K562 (cell line): ENCODE data around the gene CAMSAP3. TPM values are rescaled to one million over a fixed set of nuclear protein-coding genes. Genes with fewer than 3 reads are reported as not detected.

Experiments used
- ATAC-seq: fragments of 200-7000 bp; cut with Tn5 transposase; 3 replicates; pipeline ENCODE4 v1.9.1; 2020; ENCODE audit warnings: moderate library complexity
- BruUV-seq: library from RNA; stranded (reverse); fragments of 400-500 nt; replicated peaks from 2 replicates; lab custom pipeline; 2021; lab: Mats Ljungman, UMichigan
- CTCF ChIA-PET: fragments of 300-600 bp; formaldehyde crosslinking; extraction: SDS; loops from one replicate; lab custom pipeline; 2021; ENCODE audit warnings: low intra/inter-chr PET ratio; lab: Yijun Ruan, JAX
- POLR2A ChIA-PET: fragments of 300-600, 350-650 bp; sonication (Branson Sonifier 250); formaldehyde crosslinking; extraction: SDS; loops from one replicate; lab custom pipeline; 2021; ENCODE audit warnings: antibody characterized with exemption, inconsistent platforms; lab: Yijun Ruan, JAX
- DNase-seq, 4 experiments: peaks; one replicate each; pipeline versions ENCODE4 v3.0.0 to v3.0.0-alpha.2; 2011 to 2018; ENCODE audit warnings: low spot score in 3 of 4, mixed read lengths in 3 of 4; ENCODE audit errors: extremely low read depth in 1 of 4
- FAIRE-seq: peaks from 2 replicates; lab custom pipeline; 2011; peaks lifted over from hg19 to GRCh38; lab: Jason Lieb, UNC
- H2AFZ ChIP-seq: 2 replicates; pipeline ENCODE4 v1.6.0; 2011; ENCODE audit warnings: low read depth, low read length, control low read depth, inconsistent platforms
- H3K27ac ChIP-seq: fragments of 200-600 bp; 3 replicates; pipeline ENCODE4 v1.8.0; 2011; ENCODE audit warnings: low read depth, mild to moderate bottlenecking, control low read depth, inconsistent platforms, low read length, moderate library complexity, mixed read lengths; ENCODE audit errors: extremely low read depth
- H3K27me3 ChIP-seq, 2 experiments: fragments of 300-600 bp in 1 of 2; 2 replicates in 1 of 2; 3 replicates in 1 of 2; pipeline versions ENCODE4 v1.6.0 to v1.8.0; 2011; ENCODE audit warnings: inconsistent platforms in 2 of 2, low read length in 2 of 2, mild to moderate bottlenecking in 1 of 2, mixed read lengths in 1 of 2, moderate library complexity in 1 of 2; ENCODE audit not compliant: control insufficient read depth in 2 of 2, insufficient read depth in 2 of 2
- H3K36me3 ChIP-seq: fragments of 300-600 bp; 3 replicates; pipeline ENCODE4 v1.8.0; 2011; ENCODE audit warnings: mild to moderate bottlenecking, low read length, inconsistent platforms; ENCODE audit not compliant: control insufficient read depth, insufficient read depth
- H3K4me1 ChIP-seq, 2 experiments: fragments of 200-600 bp in 1 of 2; replicated peaks in 1 of 2; 2 replicates in 1 of 2; 3 replicates in 1 of 2; pipeline versions ENCODE4 v1.5.1 to v1.8.0; 2011; ENCODE audit warnings: inconsistent platforms in 2 of 2, low read length in 2 of 2, mild to moderate bottlenecking in 1 of 2, mixed read lengths in 1 of 2, moderate library complexity in 1 of 2; ENCODE audit not compliant: control insufficient read depth in 2 of 2, insufficient read depth in 2 of 2
- H3K4me2 ChIP-seq: 2 replicates; pipeline ENCODE4 v1.6.1; 2011; ENCODE audit warnings: low read length, control low read depth, inconsistent platforms, mixed read lengths; ENCODE audit not compliant: insufficient read depth
- H3K4me3 ChIP-seq: fragments of 200-600 bp; sonication (generic), shearing (Covaris generic); 2 replicates; pipeline ENCODE4 v1.5.1; 2016; ENCODE audit warnings: control low read depth, inconsistent platforms
- H3K79me2 ChIP-seq: fragments of 200-600 bp; 3 replicates; pipeline ENCODE4 v1.8.0; 2011; ENCODE audit warnings: low read length, inconsistent platforms; ENCODE audit not compliant: control insufficient read depth, insufficient read depth
- H3K9ac ChIP-seq, 2 experiments: 2 replicates each; pipeline versions ENCODE4 v1.6.0 to v1.6.1; 2011; ENCODE audit warnings: low read depth in 2 of 2, low read length in 2 of 2, control low read depth in 1 of 2, inconsistent platforms in 1 of 2, mild to moderate bottlenecking in 1 of 2, mixed read lengths in 1 of 2; ENCODE audit not compliant: insufficient read depth in 1 of 2
- H3K9me1 ChIP-seq: one replicate; pipeline ENCODE4 v1.6.0; 2011; ENCODE audit warnings: inconsistent platforms, mild to moderate bottlenecking, low read length, moderate library complexity; ENCODE audit not compliant: control insufficient read depth, insufficient read depth
- H3K9me3 ChIP-seq: replicated peaks from 2 replicates; pipeline ENCODE4 v1.5.1; 2011; ENCODE audit warnings: low read depth, low read length, inconsistent platforms; ENCODE audit not compliant: control insufficient read depth, insufficient read depth
- H4K20me1 ChIP-seq: replicated peaks from 2 replicates; pipeline ENCODE4 v1.6.1; 2011; ENCODE audit warnings: low read length, inconsistent platforms, mixed read lengths; ENCODE audit not compliant: control insufficient read depth, insufficient read depth
- BRCA1 ChIP-seq, 2 experiments: fragments of 450-650 bp in 1 of 2; sonication (generic) in 1 of 2; formaldehyde crosslinking in 1 of 2; IDR thresholded peaks; 2 replicates each; pipeline versions ENCODE4 v1.5.0 to v1.6.1; 2017 to 2020; ENCODE audit warnings: mild to moderate bottlenecking in 1 of 2, missing genetic modification reagents in 1 of 2
- MAFG ChIP-seq: fragments of 450-650 bp; conservative IDR thresholded peaks from 2 replicates; pipeline ENCODE4 v1.6.1; 2016; ENCODE audit warnings: missing genetic modification characterization, missing compliant biosample characterization
- MAZ ChIP-seq, 2 experiments: fragments of 450-650 bp in 1 of 2; sonication (generic) in 1 of 2; formaldehyde crosslinking; IDR thresholded peaks in 1 of 2; conservative IDR thresholded peaks in 1 of 2; 2 replicates each; pipeline versions ENCODE4 v1.4.0 to v1.5.0; 2020; ENCODE audit warnings: mild to moderate bottlenecking in 1 of 2, missing genetic modification reagents in 1 of 2
- PCBP2 ChIP-seq: fragments of 200-400 bp; formaldehyde crosslinking; IDR thresholded peaks from 2 replicates; pipeline ENCODE4 v1.6.1; 2018; ENCODE audit warnings: low read length, low read depth, mild to moderate bottlenecking, moderate library complexity; ENCODE audit not compliant: poor library complexity, severe bottlenecking
- SMARCA5 ChIP-seq: fragments of 450-650 bp; IDR thresholded peaks from 2 replicates; pipeline ENCODE4 v1.6.1; 2016
- SREBF1 ChIP-seq: fragments of 150-350 bp; IDR thresholded peaks from 2 replicates; pipeline ENCODE4 v1.6.1; 2014; ENCODE audit warnings: antibody characterized with exemption, low read depth, low read length, borderline replicate concordance
- WGBS: fragments of 100-300 bp; shearing (Covaris generic); methylation state at CpG from one replicate; pipeline ENCODE4 v1.1.6; 2016; ENCODE audit warnings: low coverage, mixed read lengths; ENCODE audit not compliant: insufficient coverage; ENCODE audit errors: missing lambda C conversion rate; 5-methylcytosine and 5-hydroxymethylcytosine counted together
- in situ Hi-C: fragments of 300-500 bp; cut with MboI; formaldehyde crosslinking; loops from 4 replicates; pipeline ENCODE4 v1.15.0; 2018; ENCODE audit warnings: inconsistent platforms, mixed read lengths
- intact Hi-C: fragments of 100-400 bp; cut with micrococcal nuclease; formaldehyde crosslinking; loops from 2 replicates; pipeline ENCODE4 v1.14.2; 2022
- polyA plus RNA-seq, 8 experiments: library from polyadenylated mRNA; depleted of rRNA in 4 of 8; stranded (reverse) in 5 of 8; unstranded in 3 of 8; fragments of >200 nt; fragmentation: Nextera tagmentation in 2 of 8; fragmentation: Illumina TruSeq in 1 of 8; extraction: Ambion mirVana in 2 of 8; extraction: Trizol in 1 of 8; gene quantifications; 2 replicates each; pipeline versions ENCODE4 v1.2.1 to v1.2.3, GENCODE V29; 2011 to 2014; ENCODE audit warnings: inconsistent platforms in 1 of 8, missing spikeins in 1 of 8
- total RNA-seq, 7 experiments: library from RNA; depleted of rRNA in 6 of 7; stranded (reverse); fragments of >200 nt in 6 of 7; fragmentation: Illumina TruSeq in 2 of 7; extraction: Trizol in 2 of 7; gene quantifications; 2 replicates each; pipeline versions ENCODE4 v1.2.1 to v1.2.3, GENCODE V29; 2011 to 2021; ENCODE audit warnings: low replicate concordance in 1 of 7
- TF ChIP-seq, protein P1 (sequence below): sonication (generic); formaldehyde crosslinking; IDR thresholded peaks from 2 replicates; pipeline ENCODE4 v1.8.0; 2022; ENCODE audit warnings: mild to moderate bottlenecking, missing genetic modification reagents
- TF ChIP-seq, protein P2 (sequence below): sonication (generic); formaldehyde crosslinking; IDR thresholded peaks from 2 replicates; pipeline ENCODE4 v1.8.0; 2022; ENCODE audit warnings: missing genetic modification reagents, mild to moderate bottlenecking, borderline replicate concordance
- TF ChIP-seq, protein P3 (sequence below), 2 experiments: fragments of 200-800 bp in 1 of 2; sonication (Bioruptor generic) in 1 of 2; sonication (generic) in 1 of 2; formaldehyde crosslinking in 1 of 2; IDR thresholded peaks in 1 of 2; conservative IDR thresholded peaks in 1 of 2; 2 replicates each; pipeline versions ENCODE4 v1.5.0 to v1.6.1; 2016 to 2020; ENCODE audit warnings: missing compliant biosample characterization in 1 of 2, missing genetic modification characterization in 1 of 2, missing genetic modification reagents in 1 of 2
- TF ChIP-seq, protein P4 (sequence below): fragments of 250-450 bp; sonication (Bioruptor Pico); IDR thresholded peaks from 2 replicates; pipeline ENCODE4 v1.8.0; 2022; ENCODE audit warnings: moderate library complexity, mild to moderate bottlenecking, inconsistent platforms
- TF ChIP-seq, protein P5 (sequence below): sonication (generic); formaldehyde crosslinking; IDR thresholded peaks from 2 replicates; pipeline ENCODE4 v1.8.0; 2023; ENCODE audit warnings: mild to moderate bottlenecking, missing genetic modification reagents

CAMSAP3 gene
- total and polyA plus RNA-seq, 9 of the 15 experiments (the other 6 are each of a cell fraction or from before 2014, with no cell fraction given) = 0.01 to 0.89 (median 0.22) TPM; not detected in 1

DNA sequence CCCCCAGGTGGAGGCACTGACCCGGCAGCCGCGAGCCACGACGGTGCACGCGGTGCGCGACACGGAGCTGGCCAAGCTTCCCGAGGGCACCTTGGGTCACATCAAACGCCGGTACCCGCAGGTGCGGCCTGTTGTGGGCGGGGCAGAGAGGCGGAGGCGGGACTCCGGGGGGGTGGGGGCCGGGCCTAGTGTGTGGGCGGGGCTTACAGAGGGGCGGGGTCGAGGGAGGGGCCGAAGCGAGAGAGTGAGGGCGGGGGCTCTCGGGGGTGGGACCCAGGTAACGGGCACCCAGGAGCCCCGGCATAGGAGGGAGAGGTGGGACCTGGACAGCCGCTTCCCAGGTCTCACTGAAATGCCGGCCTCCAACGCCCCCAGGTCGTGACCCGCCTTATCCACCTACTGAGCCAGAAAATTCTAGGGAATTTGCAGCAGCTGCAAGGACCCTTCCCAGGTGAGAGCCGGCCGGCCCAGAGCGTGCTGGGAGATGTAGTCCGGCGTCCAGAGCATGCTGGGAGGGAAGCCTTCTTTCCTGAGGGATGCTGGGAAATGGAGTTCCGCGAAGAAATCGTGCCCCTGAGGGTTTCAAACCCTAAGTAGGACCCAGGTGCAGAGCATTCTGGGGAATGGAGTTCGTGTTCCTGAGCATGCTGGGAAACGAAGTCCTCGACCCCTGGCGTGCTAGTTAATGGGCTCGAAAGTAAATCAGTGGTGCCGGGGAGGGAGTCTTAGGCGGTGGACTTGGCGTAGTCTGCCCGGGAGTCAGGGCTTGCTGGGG lies 44.5 kb upstream of the CAMSAP3 start:
- H4K20me1 ChIP-seq = no peaks in the 10 kb centered on the region
- peak; percentile 95 for ATAC-seq
- in situ Hi-C loops (no loop called here), intact Hi-C loops (no loop called here)
- no peak overlapping the region for H3K27ac ChIP-seq
- H3K27me3 ChIP-seq = no peaks in the 10 kb centered on the region
- H3K79me2 ChIP-seq = no peaks in the 10 kb centered on the region
- no TSS peak for BruUV-seq
- peak; percentile 80 to 92 (median 90) for DNase-seq
- H2AFZ ChIP-seq = peak overlapping the region; percentile 67; the same call in 1 of the 2 replicates
- peak overlapping the region in 1 of 2 experiments; percentile 68; a peak in 1 of 4 replicates for H3K9ac ChIP-seq
- H3K9me1 ChIP-seq = no peaks in the 10 kb centered on the region
- 0 out of 2 replicates have a peak overlapping the region, but pooled peaks have one; percentile 29 for H3K4me3 ChIP-seq
- WGBS = 52% methylated on average over 33 of the region's 51 CpGs
- 0 out of 2 replicates have a peak, but pooled peaks cover 3% of the 10 kb centered on the region for H3K9me3 ChIP-seq
- H3K4me1 ChIP-seq = peaks cover 0 to 36% of the 10 kb centered on the region in 2 experiments; a peak in 3 of 5 replicates
- ChIA-PET POLR2A (interaction anchor here (0.5 kb wide), 1 partner anchor 350 kb away, joined by 4 read pairs; no protein-coding TSS in a partner anchor), CTCF (no interaction called here)
- no peaks in the 10 kb centered on the region for H3K36me3 ChIP-seq
- H3K4me2 ChIP-seq = peak overlapping the region; percentile 39
- FAIRE-seq = peak; percentile 96
- TF ChIP-seq SREBF1 (0 out of 2 replicates have a peak, but pooled peaks have one; percentile 50), MAFG (tag) (no peak), BRCA1 (IDR thresholded peaks at IDR 0.05) (no peak), BRCA1 (CRISPR knock-in tag; IDR thresholded peaks at IDR 0.05) (no peak), MAZ (CRISPR knock-in tag; conservative IDR thresholded peaks at IDR 0.05 in 1 of 2, IDR thresholded peaks at IDR 0.05 in 1 of 2) (peak in 1 of 2 experiments; percentile 66; a peak in 2 of 4 replicates), SMARCA5 (no peak), PCBP2 (no peak)
- TF ChIP-seq, protein P1, sequence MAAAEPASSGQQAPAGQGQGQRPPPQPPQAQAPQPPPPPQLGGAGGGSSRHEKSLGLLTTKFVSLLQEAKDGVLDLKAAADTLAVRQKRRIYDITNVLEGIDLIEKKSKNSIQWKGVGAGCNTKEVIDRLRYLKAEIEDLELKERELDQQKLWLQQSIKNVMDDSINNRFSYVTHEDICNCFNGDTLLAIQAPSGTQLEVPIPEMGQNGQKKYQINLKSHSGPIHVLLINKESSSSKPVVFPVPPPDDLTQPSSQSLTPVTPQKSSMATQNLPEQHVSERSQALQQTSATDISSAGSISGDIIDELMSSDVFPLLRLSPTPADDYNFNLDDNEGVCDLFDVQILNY (CRISPR knock-in tag) = no peak
- TF ChIP-seq, protein P2, sequence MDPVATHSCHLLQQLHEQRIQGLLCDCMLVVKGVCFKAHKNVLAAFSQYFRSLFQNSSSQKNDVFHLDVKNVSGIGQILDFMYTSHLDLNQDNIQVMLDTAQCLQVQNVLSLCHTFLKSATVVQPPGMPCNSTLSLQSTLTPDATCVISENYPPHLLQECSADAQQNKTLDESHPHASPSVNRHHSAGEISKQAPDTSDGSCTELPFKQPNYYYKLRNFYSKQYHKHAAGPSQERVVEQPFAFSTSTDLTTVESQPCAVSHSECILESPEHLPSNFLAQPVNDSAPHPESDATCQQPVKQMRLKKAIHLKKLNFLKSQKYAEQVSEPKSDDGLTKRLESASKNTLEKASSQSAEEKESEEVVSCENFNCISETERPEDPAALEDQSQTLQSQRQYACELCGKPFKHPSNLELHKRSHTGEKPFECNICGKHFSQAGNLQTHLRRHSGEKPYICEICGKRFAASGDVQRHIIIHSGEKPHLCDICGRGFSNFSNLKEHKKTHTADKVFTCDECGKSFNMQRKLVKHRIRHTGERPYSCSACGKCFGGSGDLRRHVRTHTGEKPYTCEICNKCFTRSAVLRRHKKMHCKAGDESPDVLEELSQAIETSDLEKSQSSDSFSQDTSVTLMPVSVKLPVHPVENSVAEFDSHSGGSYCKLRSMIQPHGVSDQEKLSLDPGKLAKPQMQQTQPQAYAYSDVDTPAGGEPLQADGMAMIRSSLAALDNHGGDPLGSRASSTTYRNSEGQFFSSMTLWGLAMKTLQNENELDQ (CRISPR knock-in tag) = no peak
- TF ChIP-seq, protein P3, sequence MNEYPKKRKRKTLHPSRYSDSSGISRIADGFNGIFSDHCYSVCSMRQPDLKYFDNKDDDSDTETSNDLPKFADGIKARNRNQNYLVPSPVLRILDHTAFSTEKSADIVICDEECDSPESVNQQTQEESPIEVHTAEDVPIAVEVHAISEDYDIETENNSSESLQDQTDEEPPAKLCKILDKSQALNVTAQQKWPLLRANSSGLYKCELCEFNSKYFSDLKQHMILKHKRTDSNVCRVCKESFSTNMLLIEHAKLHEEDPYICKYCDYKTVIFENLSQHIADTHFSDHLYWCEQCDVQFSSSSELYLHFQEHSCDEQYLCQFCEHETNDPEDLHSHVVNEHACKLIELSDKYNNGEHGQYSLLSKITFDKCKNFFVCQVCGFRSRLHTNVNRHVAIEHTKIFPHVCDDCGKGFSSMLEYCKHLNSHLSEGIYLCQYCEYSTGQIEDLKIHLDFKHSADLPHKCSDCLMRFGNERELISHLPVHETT (CRISPR knock-in tag; conservative IDR thresholded peaks at IDR 0.05 in 1 of 2, IDR thresholded peaks at IDR 0.05 in 1 of 2) = no peak
- TF ChIP-seq, protein P4, sequence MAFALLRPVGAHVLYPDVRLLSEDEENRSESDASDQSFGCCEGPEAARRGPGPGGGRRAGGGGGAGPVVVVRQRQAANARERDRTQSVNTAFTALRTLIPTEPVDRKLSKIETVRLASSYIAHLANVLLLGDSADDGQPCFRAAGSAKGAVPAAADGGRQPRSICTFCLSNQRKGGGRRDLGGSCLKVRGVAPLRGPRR (CRISPR knock-in tag) = no peak
- TF ChIP-seq, protein P5, sequence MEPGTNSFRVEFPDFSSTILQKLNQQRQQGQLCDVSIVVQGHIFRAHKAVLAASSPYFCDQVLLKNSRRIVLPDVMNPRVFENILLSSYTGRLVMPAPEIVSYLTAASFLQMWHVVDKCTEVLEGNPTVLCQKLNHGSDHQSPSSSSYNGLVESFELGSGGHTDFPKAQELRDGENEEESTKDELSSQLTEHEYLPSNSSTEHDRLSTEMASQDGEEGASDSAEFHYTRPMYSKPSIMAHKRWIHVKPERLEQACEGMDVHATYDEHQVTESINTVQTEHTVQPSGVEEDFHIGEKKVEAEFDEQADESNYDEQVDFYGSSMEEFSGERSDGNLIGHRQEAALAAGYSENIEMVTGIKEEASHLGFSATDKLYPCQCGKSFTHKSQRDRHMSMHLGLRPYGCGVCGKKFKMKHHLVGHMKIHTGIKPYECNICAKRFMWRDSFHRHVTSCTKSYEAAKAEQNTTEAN (CRISPR knock-in tag) = no peak
